SIG-M5 treated with dmso at 0.1 percent for 504 hours (cell line): Measurements from ENCODE around the gene MT1G.
"Not testable (repeated sequence)": the region's sequence is repeated elsewhere in the genome, so short reads cannot be mapped to it uniquely, and the experiment has no call there.

Experiments used
- DNase-seq: peaks from one replicate; lab custom pipeline; 2025; ENCODE audit not compliant: unreplicated experiment; lab: John Stamatoyannopoulos, UW

The MT1G gene

GRCh38 chr16:56684926-56685590 lies 17.2 kb upstream of the MT1G start:
- DNase-seq, result no peak

GRCh38 chr16:56684256-56684925 lies 16.5 kb upstream of the MT1G start:
- no peak for DNase-seq

DNA sequence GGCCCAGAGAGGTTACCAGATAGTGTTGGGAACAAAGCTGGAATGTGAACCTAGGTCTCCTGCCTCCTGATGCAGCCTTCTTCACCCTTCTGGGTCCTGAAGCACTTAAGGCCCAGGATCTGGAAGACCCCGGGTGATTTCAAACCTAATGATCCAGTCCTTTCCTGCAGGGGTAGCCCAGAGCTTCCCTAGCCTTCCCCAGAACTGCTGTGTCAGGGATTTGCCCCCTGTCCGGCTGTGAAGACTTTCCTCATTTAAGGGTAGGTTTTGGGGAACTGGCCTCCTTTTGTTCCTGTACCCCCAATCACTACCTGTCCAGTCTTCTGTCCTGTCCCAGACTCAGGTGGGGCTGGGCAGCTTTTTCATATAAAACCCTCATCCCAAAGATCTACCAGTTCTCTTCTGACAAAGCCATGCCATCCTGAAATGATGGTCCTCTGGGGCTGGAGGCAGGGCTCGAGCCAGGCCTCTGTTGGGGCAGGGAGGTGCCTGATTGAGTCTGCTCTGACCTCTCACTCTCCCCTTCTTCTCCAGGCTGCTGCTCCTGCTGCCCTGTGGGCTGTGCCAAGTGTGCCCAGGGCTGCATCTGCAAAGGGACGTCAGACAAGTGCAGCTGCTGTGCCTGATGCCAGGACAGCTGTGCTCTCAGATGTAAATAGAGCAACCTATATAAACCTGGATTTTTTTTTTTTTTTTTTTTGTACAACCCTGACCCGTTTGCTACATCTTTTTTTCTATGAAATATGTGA lies 15.7 kb upstream of the MT1G start:
- DNase-seq, result no peak

DNA sequence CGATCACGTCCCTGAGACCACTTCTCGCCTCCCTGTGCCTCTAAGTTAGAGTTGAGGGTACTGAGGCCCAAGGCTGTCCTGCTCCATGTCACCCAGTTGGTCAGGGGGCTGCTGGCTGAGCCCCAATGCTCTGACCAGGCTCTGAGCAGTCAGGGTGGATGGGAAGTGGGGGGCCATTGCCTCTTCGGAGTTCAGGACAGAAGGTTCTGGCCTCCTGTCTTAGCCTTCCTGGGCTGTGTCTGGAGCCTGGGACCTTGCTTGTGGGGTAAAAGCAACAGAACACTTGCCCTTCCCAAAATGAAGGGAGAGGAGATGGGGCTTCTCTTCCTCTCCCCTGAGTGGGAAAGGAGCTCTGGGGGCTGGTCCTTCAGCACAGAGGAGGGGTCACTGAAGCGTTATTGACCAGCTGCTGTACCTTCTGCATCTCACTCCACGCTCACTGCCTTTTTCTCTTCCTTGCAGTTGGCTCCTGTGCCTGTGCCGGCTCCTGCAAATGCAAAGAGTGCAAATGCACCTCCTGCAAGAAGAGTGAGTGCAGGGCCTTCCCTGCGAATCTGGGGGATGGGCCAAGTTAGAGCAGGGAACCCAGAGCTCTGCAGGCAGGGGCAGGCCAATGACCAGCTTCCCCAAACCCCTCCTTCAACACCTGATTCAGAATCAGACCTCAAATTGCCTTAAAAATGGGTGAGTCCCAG lies 15.0 kb upstream of the MT1G start:
- DNase-seq, result no peak

- peak; percentile 85 for DNase-seq
Measured at GRCh38 chr16:56681939-56682702, 14.3 kb upstream of the MT1G start, which contains the start of gene MT1X. Gene MT1X (plus strand): TSS chr16:56682470. CDS start chr16:56682541, 71 bp downstream.

- DNase-seq, result no peak
Measured at GRCh38 chr16:56679818-56680217, 12.0 kb upstream of the MT1G start.

- no peak for DNase-seq
Measured at GRCh38 chr16:56679078-56679730, 11.3 kb upstream of the MT1G start.

GRCh38 chr16:56677474-56677873 lies 9.6 kb upstream of the MT1G start:
- no peak for DNase-seq

GRCh38 chr16:56675685-56676210 lies 7.9 kb upstream of the MT1G start:
- DNase-seq, result no peak

- not testable (repeated sequence) for DNase-seq
Measured at GRCh38 chr16:56674570-56674969, 6.7 kb upstream of the MT1G start.

DNA sequence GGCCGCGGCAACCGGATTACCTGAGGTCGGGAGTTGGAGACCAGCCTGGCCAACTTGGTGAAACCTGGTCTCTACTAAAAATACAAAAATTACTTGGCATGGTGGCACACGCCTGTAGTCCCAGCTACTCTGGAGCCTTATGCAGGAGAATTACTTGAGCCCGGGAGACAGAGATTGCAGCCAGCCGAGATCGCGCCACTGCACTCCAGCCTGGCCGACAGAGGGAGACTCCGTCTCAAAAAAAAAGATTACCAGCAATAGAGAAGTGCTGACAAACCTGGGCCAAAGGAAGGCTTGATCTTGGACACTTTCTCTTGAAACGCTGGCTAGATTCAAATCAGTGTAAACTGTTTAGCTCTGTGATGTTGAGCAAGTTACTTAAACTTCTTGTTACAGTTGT lies 6.1 kb upstream of the MT1G start:
- DNase-seq, result peak; percentile 48

DNA sequence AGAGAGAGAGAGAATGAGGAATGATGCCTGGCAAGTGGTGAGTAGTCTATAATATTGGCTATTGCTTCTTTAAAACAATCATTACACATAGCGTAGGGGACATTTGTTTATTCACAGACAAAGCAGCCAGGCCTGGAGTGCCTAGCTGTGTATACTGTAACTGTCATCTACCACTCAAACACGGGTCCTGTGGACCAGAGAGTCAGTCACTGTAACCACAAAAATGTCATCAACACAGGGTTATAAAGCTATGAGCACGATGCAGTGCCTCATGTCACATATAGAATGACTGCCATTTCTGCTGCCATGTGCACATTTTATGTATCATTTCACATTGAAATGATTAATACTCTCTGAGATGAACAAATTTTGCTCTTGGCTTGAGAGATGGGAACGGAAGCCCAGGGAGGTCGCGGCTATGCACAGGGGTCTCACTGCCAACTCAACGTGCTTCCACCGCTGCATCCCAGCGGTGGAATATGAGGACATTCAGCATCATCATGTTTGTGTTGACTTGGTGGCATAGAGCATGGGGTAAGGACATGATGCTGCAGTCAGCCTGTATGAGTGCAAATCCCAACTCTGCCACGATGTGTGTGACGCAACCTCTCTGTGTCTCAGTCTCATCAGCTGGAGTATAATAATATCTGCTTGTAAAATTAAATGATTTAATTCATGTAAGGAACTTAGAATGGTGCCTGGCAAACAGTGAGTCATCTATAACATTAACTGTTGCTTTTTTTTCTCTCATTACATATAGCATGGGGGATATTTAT lies 5.1 kb upstream of the MT1G start:
- peak; percentile 21 for DNase-seq

GRCh38 chr16:56672171-56672570 lies 4.3 kb upstream of the MT1G start:
- DNase-seq, result not testable (repeated sequence)

- not testable (repeated sequence) for DNase-seq
Measured at GRCh38 chr16:56671691-56672090, 3.8 kb upstream of the MT1G start.

DNA sequence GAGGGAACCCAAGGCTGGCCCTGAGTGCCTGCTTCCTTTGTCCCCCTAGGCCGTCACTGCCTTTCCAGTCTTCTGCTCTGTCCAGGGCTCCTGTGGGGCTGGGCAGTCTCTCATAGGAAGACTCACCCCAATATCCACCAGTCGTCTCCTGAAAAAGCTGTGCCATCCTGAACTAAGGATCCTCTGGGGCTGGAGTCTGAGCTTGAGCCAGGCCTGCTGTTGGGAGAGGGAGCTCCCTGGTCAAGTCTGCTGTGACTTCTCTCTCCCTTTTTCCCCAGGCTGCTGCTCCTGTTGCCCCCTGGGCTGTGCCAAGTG lies 2.7 kb upstream of the MT1G start:
- DNase-seq, result no peak

- peak; percentile 21 for DNase-seq
Measured at GRCh38 chr16:56669840-56670619, 2.2 kb upstream of the MT1G start.

GRCh38 chr16:56669005-56669839 lies 1.4 kb upstream of the MT1G start, which contains the start of gene MT1H:
Gene MT1H (plus strand): TSS chr16:56669814. CDS start chr16:56669885, 71 bp downstream.
- DNase-seq, result peak; percentile 19
